ENCODE results near the gene SDSL.

SDSL gene

GRCh38 chr12:113390064-113391043, 31.8 kb upstream of the SDSL start:
- no peak for TF ChIP-seq ZNF274 (IDR thresholded peaks at IDR 0.05; ENCODE audit: low read depth, low read length)

DNA sequence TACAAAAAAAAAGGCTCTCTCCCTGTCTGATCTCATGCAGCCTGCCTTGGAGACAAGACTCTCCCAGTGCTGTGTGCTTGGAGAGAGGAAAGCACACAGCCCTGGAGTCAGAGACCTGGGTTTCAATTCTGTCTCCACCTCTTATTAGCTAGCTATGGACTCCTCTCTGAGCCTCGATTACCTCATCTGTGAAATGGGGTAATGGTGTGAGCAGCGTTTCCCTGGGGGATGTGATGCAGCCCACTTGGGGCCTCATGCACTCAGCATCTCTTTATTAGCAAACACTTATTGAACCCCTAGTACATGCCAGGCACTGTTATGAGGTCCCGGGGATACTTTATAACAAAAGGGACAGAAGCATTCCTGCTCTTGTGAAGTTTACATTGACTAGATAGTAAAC, 31.0 kb upstream of the SDSL start:
- no peak for TF ChIP-seq ZNF274 (IDR thresholded peaks at IDR 0.05; ENCODE audit: low read depth, low read length)
- H3K4me3 ChIP-seq (ENCODE audit: low read length), result no peak overlapping the region

More at GRCh38 chr12:113390064-113391043, 31.8 kb upstream of the SDSL start:
- no peak overlapping the region for H3K4me3 ChIP-seq (ENCODE audit: low read length)

DNA sequence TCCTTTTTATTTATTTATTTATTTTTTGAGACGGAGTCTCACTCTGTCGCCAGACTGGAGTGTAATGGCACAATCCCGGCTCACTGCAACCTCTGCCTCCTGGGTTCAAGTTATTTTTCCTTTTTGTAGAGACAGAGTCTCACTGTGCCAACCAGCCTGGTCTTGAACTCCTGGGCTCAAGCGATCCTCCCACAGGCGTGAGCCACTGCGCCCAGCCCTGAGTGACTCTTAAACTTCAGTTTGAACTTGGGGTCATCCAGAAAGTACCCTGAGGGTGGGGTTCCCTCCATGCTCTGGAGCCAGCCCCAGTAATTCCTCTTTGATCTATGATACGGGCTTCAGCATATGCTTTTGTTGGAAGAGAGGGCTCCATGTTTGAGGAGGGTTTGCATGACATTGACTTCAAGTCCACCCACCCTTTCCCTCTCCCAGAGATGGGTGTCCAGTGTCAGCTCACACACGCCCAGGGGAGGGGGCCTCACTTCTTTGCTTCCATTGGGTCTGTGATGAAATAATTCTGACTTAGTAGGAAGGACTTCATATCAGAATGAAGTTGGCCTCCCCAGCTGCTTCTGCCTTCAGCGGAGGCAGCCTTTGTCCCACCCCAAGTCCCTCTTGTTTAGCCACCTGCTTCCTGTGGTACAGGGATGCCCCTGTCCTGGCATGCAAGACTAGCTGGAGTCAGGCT, 30.4 kb upstream of the SDSL start:
- no peak for TF ChIP-seq ZNF274 (IDR thresholded peaks at IDR 0.05; ENCODE audit: low read depth, low read length)
- no peak overlapping the region for H3K4me3 ChIP-seq (ENCODE audit: low read length)

DNA sequence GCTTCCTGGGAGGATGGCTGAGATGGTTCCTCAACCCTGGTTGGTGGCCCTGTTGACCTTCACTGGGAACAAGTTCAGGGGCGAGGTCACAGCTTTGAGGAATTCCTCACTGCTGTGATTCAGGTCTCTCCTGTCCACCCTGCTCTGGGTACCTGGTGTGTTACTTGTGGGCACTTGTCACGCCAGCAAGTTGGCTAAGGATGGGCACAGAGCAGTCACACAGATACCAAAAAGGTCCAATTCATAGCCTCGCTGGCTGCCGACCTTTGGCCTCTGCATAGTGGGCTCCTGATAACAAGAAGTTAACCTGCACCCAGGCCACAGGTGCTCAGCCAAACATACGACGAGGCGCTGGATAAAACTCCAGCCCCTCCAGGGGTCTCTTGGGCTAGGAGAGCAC, 29.7 kb upstream of the SDSL start:
- H3K4me3 ChIP-seq (ENCODE audit: low read length), result no peak overlapping the region
- TF ChIP-seq ZNF274 (IDR thresholded peaks at IDR 0.05; ENCODE audit: low read depth, low read length), result no peak

GRCh38 chr12:113392988-113393579, 29.1 kb upstream of the SDSL start:
- no peak for TF ChIP-seq ZNF274 (IDR thresholded peaks at IDR 0.05; ENCODE audit: low read depth, low read length)
- no peak overlapping the region for H3K4me3 ChIP-seq (ENCODE audit: low read length)

DNA sequence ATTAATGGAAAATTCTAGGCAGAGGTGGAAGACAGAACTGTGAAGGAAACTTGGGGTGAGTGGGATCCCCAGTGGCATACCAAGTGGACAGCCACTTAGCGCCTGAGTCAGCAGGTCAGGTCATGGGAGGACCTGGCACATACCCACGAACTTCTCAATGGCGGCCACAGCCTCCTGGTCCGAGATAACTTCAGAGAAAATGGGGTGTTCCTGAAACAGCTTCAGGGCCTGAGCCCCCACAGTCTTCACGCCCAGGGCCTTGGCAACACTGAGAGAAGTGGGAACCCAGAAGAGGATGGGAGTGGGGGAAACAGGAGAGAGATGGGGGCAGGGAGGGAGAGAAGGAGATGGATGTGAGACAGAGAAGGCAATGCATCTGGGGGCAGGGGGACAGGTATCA, 28.4 kb upstream of the SDSL start:
- TF ChIP-seq ZNF274 (IDR thresholded peaks at IDR 0.05; ENCODE audit: low read depth, low read length), result no peak
- H3K4me3 ChIP-seq (ENCODE audit: low read length), result no peak overlapping the region

DNA sequence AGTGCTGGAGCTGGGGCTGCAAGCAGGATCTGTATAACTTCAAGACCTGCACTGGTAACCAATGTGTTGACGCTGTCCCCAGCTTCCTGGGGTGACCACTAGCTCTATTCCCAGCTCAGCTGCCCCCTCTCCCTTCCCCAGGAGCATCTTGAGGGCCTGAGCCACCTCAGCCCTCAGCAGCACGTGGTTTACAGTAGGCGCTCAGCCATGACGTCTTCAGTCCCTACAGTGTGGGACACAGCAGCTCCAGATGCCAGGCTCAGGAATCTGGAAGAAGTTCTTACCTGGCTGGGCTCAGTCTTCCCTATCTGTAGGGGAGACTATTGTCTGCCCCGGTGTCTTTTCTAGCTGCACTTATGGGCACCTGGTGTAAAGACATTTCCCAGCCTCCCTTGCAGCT, 27.1 kb upstream of the SDSL start:
- H3K4me3 ChIP-seq (ENCODE audit: low read length), result no peak overlapping the region
- no peak for TF ChIP-seq ZNF274 (IDR thresholded peaks at IDR 0.05; ENCODE audit: low read depth, low read length)

GRCh38 chr12:113396200-113396599, 26.0 kb upstream of the SDSL start:
- no peak overlapping the region for H3K4me3 ChIP-seq (ENCODE audit: low read length)
- no peak for TF ChIP-seq ZNF274 (IDR thresholded peaks at IDR 0.05; ENCODE audit: low read depth, low read length)

DNA sequence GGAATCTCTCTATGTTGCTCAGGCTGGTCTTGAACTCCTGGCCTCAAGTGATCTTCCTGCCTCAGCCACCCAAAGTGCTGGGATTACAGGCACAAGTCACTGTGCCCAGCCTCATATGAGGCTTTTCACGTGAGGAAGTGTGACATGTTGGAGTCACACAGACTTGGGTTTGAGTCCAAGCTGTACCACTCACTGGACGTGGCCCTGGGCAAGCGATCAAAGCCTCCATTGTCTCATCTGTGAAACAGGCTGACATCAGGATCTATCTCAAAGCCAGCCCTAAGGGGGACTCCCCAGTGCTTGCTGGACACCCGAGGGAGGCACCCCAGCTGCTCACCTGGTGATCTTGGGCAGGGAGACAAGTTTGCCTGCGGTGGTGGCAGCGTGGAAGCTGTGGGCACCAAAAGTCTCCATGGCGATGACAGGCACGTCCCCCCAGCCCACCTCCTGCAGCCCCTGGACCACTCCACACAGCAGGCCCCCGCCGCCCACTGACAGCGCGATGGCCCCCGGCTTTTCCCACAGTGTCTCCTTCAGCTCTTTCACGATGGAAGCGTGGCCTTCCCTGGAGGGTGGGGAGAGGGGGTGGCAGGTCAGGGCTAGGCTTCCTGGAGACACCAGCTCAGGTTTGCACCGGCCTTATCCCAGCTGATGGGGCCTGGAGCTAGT, 25.2 kb upstream of the SDSL start:
- H3K4me3 ChIP-seq (ENCODE audit: low read length), result no peak overlapping the region
- TF ChIP-seq ZNF274 (IDR thresholded peaks at IDR 0.05; ENCODE audit: low read depth, low read length), result no peak

DNA sequence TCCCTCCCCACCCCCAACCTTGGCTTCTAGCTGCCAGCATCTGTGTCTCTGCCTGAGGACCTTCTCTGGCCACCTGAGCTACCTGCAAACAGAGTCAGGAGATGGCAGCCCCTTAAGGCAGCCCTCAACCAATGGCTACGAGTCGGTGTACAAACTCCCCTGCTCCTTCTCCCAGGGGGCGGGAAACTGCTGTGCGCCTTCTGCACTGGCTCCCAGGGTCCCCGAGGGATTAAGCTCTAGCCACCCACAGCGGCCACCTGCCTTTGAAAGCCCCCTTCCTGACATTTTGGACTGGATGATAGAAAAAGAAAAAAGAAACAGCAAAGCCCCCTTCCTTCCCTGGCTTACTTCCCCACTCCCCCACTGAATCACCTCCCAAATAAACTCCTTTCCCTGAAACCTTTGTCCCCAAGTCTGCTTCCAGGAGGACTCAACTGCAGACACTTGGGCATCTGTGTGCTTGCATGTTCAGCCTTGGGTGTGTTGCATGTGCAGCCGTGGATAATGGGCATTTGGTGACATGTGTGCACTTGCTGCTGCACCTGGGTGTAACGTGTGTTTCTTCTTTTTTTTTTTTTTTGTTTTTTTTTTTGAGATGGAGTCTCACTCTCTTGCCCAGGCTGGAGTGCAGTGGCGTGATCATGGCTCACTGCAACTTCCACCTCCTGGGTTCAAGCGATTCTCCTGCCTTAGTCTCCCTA, 24.5 kb upstream of the SDSL start:
- no peak for TF ChIP-seq ZNF274 (IDR thresholded peaks at IDR 0.05; ENCODE audit: low read depth, low read length)
- H3K4me3 ChIP-seq (ENCODE audit: low read length), result no peak overlapping the region

DNA sequence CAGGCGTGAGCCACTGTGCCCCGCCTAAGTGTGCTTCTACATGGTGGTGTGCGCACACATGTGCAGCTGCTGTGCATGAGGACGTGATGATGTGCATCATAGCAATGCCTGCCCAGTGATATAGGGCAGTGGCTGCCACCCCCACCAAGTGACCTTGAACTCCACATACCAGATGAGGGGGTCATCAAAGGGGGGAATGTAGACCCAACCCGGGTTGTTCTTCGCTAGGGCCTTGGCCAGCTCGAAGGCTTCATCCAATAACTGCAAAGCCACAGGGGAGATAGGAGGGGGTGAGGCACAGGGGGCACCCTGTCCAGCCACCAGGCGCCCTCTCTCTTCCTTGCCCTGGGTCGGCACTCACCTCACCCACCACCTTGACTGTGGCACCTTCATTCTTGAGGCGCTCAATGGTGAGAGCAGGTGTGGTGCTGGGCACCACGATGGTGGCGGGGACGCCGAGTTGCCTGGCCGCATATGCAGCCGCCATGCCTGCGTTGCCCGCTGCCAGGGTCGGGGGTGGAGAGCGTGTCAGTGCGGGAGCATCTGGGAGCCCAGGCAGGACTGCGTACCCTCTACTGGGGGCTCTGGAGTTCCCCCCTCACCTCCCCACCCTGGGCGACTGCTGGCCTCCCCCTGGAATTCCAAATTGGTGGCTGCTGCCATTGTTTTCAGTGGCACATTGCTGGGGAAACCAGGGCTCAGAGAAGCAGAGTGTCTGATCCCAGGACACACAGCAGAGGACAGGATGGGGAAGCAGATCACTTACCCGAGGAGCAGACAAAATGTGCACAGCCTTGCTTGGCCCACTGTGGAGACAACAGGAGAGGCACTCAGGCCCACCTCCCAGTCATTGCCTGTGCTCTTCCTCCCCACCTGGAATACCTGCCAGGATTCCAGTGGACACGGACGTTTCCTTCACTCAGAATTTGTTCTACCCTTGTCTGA, 23.6 kb upstream of the SDSL start:
- no peak overlapping the region for H3K4me3 ChIP-seq (ENCODE audit: low read length)
- TF ChIP-seq ZNF274 (IDR thresholded peaks at IDR 0.05; ENCODE audit: low read depth, low read length), result no peak

- H3K4me3 ChIP-seq (ENCODE audit: low read length), result no peak overlapping the region
- no peak for TF ChIP-seq ZNF274 (IDR thresholded peaks at IDR 0.05; ENCODE audit: low read depth, low read length)
Measured at GRCh38 chr12:113399490-113399889, 22.7 kb upstream of the SDSL start.

- no peak for TF ChIP-seq ZNF274 (IDR thresholded peaks at IDR 0.05; ENCODE audit: low read depth, low read length)
- no peak overlapping the region for H3K4me3 ChIP-seq (ENCODE audit: low read length)
Measured at GRCh38 chr12:113400362-113400761, 21.8 kb upstream of the SDSL start.
